ENCODE results near the gene ATRIP.
"Not testable (repeated sequence)": the region's sequence is repeated elsewhere in the genome, so short reads cannot be mapped to it uniquely, and the experiment has no call there.

The ATRIP gene

DNA sequence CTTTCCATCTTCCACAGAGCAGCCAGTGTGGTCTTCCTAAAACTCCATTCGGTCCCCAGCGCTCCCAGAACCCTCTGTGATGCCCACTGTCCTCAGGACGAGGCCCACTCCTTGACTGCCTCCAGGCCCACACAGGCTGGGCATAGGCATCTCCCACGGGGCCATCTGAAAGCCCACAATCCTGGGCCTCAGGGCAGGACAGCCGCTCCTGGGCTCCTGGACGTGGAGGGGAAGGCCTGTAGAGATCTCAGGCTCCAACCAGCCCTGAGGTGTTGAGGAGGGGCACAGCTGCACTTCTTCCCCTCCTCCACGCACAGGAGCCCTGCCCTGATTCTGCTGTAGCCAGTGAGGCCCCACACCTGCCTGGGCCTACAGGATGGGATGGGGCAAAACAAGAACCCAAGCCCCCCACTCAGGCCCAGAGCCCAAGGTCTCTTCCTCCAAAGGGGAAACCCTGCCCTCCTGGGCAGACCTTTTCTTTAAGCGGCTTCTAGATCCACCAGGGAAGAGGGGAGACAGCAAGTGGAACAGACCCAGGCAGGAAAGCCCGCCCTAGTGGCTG lies 31.5 kb downstream of the ATRIP start:
- TF ChIP-seq, protein P1, sequence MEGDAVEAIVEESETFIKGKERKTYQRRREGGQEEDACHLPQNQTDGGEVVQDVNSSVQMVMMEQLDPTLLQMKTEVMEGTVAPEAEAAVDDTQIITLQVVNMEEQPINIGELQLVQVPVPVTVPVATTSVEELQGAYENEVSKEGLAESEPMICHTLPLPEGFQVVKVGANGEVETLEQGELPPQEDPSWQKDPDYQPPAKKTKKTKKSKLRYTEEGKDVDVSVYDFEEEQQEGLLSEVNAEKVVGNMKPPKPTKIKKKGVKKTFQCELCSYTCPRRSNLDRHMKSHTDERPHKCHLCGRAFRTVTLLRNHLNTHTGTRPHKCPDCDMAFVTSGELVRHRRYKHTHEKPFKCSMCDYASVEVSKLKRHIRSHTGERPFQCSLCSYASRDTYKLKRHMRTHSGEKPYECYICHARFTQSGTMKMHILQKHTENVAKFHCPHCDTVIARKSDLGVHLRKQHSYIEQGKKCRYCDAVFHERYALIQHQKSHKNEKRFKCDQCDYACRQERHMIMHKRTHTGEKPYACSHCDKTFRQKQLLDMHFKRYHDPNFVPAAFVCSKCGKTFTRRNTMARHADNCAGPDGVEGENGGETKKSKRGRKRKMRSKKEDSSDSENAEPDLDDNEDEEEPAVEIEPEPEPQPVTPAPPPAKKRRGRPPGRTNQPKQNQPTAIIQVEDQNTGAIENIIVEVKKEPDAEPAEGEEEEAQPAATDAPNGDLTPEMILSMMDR (IDR thresholded peaks at IDR 0.05; ENCODE audit: poor library complexity, severe bottlenecking) = no peak
- Histone ChIP-seq H3K4me3 (ENCODE audit: severe bottlenecking) (no peak overlapping the region), H3K4me1 (ENCODE audit: insufficient read depth, poor library complexity, severe bottlenecking) (peaks cover 5% of the 10 kb centered on the region), H3K27ac (ENCODE audit: poor library complexity, severe bottlenecking) (no peak overlapping the region), H3K36me3 (ENCODE audit: low read depth) (0 out of 2 replicates have a peak, but pooled peaks cover 8% of the 10 kb centered on the region), H3K9me3 (ENCODE audit: severe bottlenecking) (no peaks in the 10 kb centered on the region), H3K27me3 (ENCODE audit: insufficient read depth, poor library complexity, severe bottlenecking) (no peaks in the 10 kb centered on the region)
- DNase-seq (ENCODE audit: low spot score) (no peak), ATAC-seq (ENCODE audit: low read depth) (no peak)

DNA sequence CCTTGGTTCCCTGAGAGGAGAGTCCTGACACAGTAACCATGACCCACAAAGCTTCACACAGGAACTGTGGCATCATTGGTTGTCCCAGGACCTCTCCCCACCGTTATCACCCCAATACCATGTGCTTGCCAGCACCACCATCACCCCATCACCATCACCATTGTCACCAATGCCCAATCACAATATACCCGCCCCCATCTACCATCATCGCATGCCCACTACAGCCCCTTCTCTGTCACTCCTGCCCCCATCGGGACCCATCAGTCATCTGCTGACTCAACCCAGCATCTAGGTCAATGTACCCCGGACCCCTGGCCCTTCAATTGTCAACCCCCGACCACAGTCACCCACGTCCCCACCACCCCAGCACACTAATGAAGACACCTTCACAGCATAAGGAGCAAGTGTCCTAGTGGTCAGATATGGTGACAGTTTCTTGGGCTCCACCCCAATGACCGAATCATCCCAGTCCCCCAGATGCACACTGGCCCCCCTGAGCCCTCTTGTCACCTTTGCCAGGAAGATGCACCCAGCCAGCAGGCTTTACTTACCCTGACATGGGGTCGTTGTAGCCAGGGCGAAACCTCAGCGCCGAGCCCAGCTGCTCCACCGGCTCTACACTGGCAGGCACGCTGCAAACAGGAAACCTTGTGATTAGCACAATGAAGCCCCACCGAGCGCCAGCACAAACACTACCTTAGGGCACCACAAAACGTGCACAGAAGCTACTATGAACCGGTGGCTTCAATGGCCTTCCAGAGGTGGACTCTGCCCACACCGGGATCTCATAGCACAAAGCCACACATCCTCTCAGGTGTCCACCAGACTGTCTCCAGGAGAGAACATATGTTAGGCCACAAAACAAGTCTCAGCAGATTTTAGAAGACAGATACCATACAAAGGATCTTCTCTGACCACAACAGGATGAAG lies 32.4 kb downstream of the ATRIP start:
- TF ChIP-seq, protein P1 (IDR thresholded peaks at IDR 0.05; ENCODE audit: poor library complexity, severe bottlenecking) = no peak
- H3K36me3 ChIP-seq (ENCODE audit: low read depth) = 0 out of 2 replicates have a peak, but pooled peaks cover 8% of the 10 kb centered on the region
- DNase-seq (ENCODE audit: low spot score) (no peak), ATAC-seq (ENCODE audit: low read depth) (no peak; the same call in 2 of the 3 replicates)
- H3K4me3 ChIP-seq (ENCODE audit: severe bottlenecking) = no peak overlapping the region
- H3K9me3 ChIP-seq (ENCODE audit: severe bottlenecking) = no peaks in the 10 kb centered on the region
- H3K4me1 ChIP-seq (ENCODE audit: insufficient read depth, poor library complexity, severe bottlenecking) = no peaks in the 10 kb centered on the region
- H3K27me3 ChIP-seq (ENCODE audit: insufficient read depth, poor library complexity, severe bottlenecking) = no peaks in the 10 kb centered on the region
- H3K27ac ChIP-seq (ENCODE audit: poor library complexity, severe bottlenecking) = no peak overlapping the region

DNA sequence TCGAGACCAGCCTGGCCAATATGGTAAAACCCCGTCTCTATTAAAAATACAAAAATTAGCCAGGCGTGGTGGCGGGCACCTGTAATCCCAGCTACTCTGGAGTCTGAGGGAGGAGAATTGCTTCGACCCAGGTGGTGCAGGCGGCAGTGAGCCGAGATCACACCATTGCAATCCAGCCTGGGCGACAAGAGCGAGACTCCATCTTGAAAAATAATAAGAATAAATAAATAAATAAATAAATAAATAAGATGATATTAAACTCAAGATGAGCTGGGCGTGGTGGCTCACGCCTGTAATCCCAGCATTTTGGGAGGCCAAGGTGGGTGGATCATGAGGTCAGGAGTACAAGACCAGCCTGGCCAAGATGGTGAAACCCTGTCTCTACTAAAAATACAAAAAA lies 34.4 kb downstream of the ATRIP start:
- H3K36me3 ChIP-seq (ENCODE audit: low read depth); ATAC-seq (ENCODE audit: low read depth); H3K27ac ChIP-seq (ENCODE audit: poor library complexity, severe bottlenecking); H3K4me3 ChIP-seq (ENCODE audit: severe bottlenecking); DNase-seq (ENCODE audit: low spot score); H3K27me3 ChIP-seq (ENCODE audit: insufficient read depth, poor library complexity, severe bottlenecking); H3K9me3 ChIP-seq (ENCODE audit: severe bottlenecking); H3K4me1 ChIP-seq (ENCODE audit: insufficient read depth, poor library complexity, severe bottlenecking): not testable (repeated sequence)

DNA sequence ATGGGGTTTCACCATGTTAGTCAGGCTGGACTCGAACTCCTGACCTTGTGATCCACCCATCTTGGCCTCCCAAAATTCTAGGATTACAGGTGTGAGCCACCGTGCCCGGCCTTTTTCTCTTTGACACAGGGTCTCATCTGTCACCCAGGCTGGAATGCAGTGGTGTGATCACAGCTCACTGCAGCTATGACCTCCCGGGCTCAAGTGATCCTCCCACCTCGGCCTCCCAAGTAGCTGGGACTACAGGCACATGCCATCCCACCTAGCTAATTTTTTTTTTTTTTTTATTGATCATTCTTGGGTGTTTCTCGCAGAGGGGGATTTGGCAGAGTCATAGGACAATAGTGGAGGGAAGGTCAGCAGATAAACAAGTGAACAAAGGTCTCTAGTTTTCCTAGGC lies 36.3 kb downstream of the ATRIP start:
- not testable (repeated sequence) for H3K27ac ChIP-seq (ENCODE audit: poor library complexity, severe bottlenecking); ATAC-seq (ENCODE audit: low read depth); H3K27me3 ChIP-seq (ENCODE audit: insufficient read depth, poor library complexity, severe bottlenecking); DNase-seq (ENCODE audit: low spot score); H3K9me3 ChIP-seq (ENCODE audit: severe bottlenecking); H3K36me3 ChIP-seq (ENCODE audit: low read depth); H3K4me3 ChIP-seq (ENCODE audit: severe bottlenecking); H3K4me1 ChIP-seq (ENCODE audit: insufficient read depth, poor library complexity, severe bottlenecking)

DNA sequence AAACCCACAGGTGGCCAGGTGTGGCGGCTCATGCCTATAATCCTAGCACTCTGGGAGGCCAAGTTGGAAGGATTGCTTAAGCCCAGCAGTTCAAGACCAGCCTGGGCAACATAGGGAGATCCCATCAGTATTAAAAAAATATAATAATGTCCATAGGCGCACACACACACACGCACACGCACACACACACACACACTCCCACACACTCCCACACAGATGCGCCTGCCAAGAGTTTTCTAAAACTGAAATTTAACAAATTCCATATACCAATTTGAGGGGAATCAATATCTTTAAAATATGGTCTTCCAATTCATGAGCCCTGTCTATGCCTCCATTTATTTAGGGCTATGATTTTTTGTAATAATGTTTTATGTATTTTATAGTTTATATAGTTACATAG lies 40.4 kb downstream of the ATRIP start:
- no peak for DNase-seq (ENCODE audit: low spot score)
- TF ChIP-seq, protein P1 (IDR thresholded peaks at IDR 0.05; ENCODE audit: poor library complexity, severe bottlenecking) = no peak
- Histone ChIP-seq H3K36me3 (ENCODE audit: low read depth) (no peaks in the 10 kb centered on the region), H3K4me3 (ENCODE audit: severe bottlenecking) (no peak overlapping the region), H3K27ac (ENCODE audit: poor library complexity, severe bottlenecking) (no peak overlapping the region), H3K4me1 (ENCODE audit: insufficient read depth, poor library complexity, severe bottlenecking) (peaks cover 5% of the 10 kb centered on the region), H3K27me3 (ENCODE audit: insufficient read depth, poor library complexity, severe bottlenecking) (no peaks in the 10 kb centered on the region), H3K9me3 (ENCODE audit: severe bottlenecking) (no peaks in the 10 kb centered on the region)
- ATAC-seq (ENCODE audit: low read depth) = no peak

Measured in RWPE2 (cell line).